IMR-90 (cell line): Measurements from ENCODE around the gene PRDX5.

Experiments used
- POLR2A ChIP-seq: IDR thresholded peaks from 2 replicates; pipeline ENCODE4 v1.6.1; 2012; ENCODE audit warnings: mild to moderate bottlenecking, low read depth, low read length
- USF2 ChIP-seq: fragments of 150-350 bp; IDR thresholded peaks from 2 replicates; pipeline ENCODE4 v1.6.1; 2017; ENCODE audit warnings: mild to moderate bottlenecking, antibody characterized with exemption, low read length, low read depth

GRCh38 chr11:64318766-64319761 is 1.1 kb downstream of the PRDX5 start:
- no peak for TF ChIP-seq USF2
- TF ChIP-seq POLR2A = no peak
